Stimulated activated CD4-positive, alpha-beta T cell treated with anti-CD3 and anti-CD28 coated beads, Interleukin-12 subunit alpha, Interleukin-12 subunit beta, amount 100 ng/mL, for 24 hours (primary cell): ENCODE measurements around the gene ALDH4A1.

Experiments used
- DNase-seq, 2 experiments: peaks; one replicate each; pipeline ENCODE4 v3.0.0-alpha.2; 2020; ENCODE audit warnings: low read depth in 2 of 2

ALDH4A1 gene

GRCh38 chr1:18902523-18903290 lies at the start of gene ALDH4A1:
TSS of gene ALDH4A1 (minus strand) at chr1:18902555. CDS start at chr1:18902523, 32 bp downstream.
- peak; percentile 85 to 89 for DNase-seq

- peak; percentile 55 to 75 for DNase-seq
These were observed 49.5 kb upstream of the ALDH4A1 start for GRCh38 chr1:18951818-18952391.

GRCh38 chr1:18951416-18951815 lies 49.1 kb upstream of the ALDH4A1 start:
- no peak for DNase-seq

- DNase-seq, result peak in 1 of 2 experiments; percentile 28
These were observed 48.2 kb upstream of the ALDH4A1 start for GRCh38 chr1:18950401-18951026.

- no peak for DNase-seq
These were observed 47.5 kb upstream of the ALDH4A1 start for GRCh38 chr1:18949686-18950400.

- no peak for DNase-seq
These were observed 46.7 kb upstream of the ALDH4A1 start for GRCh38 chr1:18948913-18949685.

GRCh38 chr1:18948048-18948912 lies 45.9 kb upstream of the ALDH4A1 start:
- DNase-seq, result peak in 1 of 2 experiments; percentile 36

- no peak for DNase-seq
These were observed 45.2 kb upstream of the ALDH4A1 start for GRCh38 chr1:18947570-18947969.

- no peak for DNase-seq
These were observed 44.4 kb upstream of the ALDH4A1 start for GRCh38 chr1:18946550-18947381.

GRCh38 chr1:18945401-18945849 lies 43.1 kb upstream of the ALDH4A1 start:
- no peak for DNase-seq

- DNase-seq, result no peak
These were observed 42.5 kb upstream of the ALDH4A1 start for GRCh38 chr1:18944810-18945209.

- no peak for DNase-seq
These were observed 41.7 kb upstream of the ALDH4A1 start for GRCh38 chr1:18943914-18944572.

GRCh38 chr1:18943162-18943561 lies 40.8 kb upstream of the ALDH4A1 start:
- DNase-seq, result no peak

- DNase-seq, result no peak
These were observed 40.0 kb upstream of the ALDH4A1 start for GRCh38 chr1:18942340-18942739.

GRCh38 chr1:18941221-18942141 lies 39.1 kb upstream of the ALDH4A1 start:
- no peak for DNase-seq

- no peak for DNase-seq
These were observed 38.1 kb upstream of the ALDH4A1 start for GRCh38 chr1:18940303-18941020.
